Measurements from ENCODE around the gene TBL1X.

GRCh38 chrX:9537781-9538180 is 72.9 kb downstream of the TBL1X start:
- TF ChIP-seq POLR2AphosphoS5 (IDR thresholded peaks at IDR 0.05; ENCODE audit: low read depth, low read length) = no peak
- no peak for TF ChIP-seq SIN3A (IDR thresholded peaks at IDR 0.05; ENCODE audit: borderline replicate concordance, insufficient read depth, low read length)
- no peak for TF ChIP-seq TAF1 (IDR thresholded peaks at IDR 0.05; ENCODE audit: borderline replicate concordance, insufficient read depth, low read length)
- TF ChIP-seq REST (IDR thresholded peaks at IDR 0.05; ENCODE audit: insufficient read depth in 1 of 2, low read depth in 2 of 2, low read length in 2 of 2) = no peak
